PC-3 (cell line): ENCODE results near the gene CDX2. TPM values are rescaled to one million over a fixed set of nuclear protein-coding genes. Genes with fewer than 3 reads are reported as not detected.

Experiments
- ATAC-seq: fragments of 200-7000 bp; cut with Tn5 transposase; 2 replicates; pipeline ENCODE4 v1.9.1; 2020; ENCODE audit warnings: mild to moderate bottlenecking, moderate library complexity
- BruUV-seq: library from RNA; stranded (reverse); fragments of 400-500 nt; replicated peaks from 2 replicates; lab custom pipeline; 2021; lab: Mats Ljungman, UMichigan
- CTCF ChIA-PET: fragments of 300-600 bp; sonication (Branson Sonifier 250); formaldehyde crosslinking; loops from one replicate; lab custom pipeline; 2022; ENCODE audit warnings: antibody characterized with exemption; lab: Charles Lee
- POLR2A ChIA-PET: fragments of 300-600 bp; sonication (Branson Sonifier 250); formaldehyde crosslinking; loops from one replicate; lab custom pipeline; 2022; ENCODE audit warnings: antibody characterized with exemption; ENCODE audit not compliant: unreplicated experiment; lab: Charles Lee
- DNase-seq: peaks from one replicate; pipeline ENCODE4 v3.0.0-alpha.2; 2015
- H2AFZ ChIP-seq: fragments of 300-600 bp; sonication (generic); 2 replicates; pipeline ENCODE4 v1.6.0; 2016; ENCODE audit warnings: antibody characterized with exemption, low read length
- H3F3A ChIP-seq: fragments of 300-600 bp; sonication (generic); one replicate; pipeline ENCODE4 v1.6.0; 2017; ENCODE audit warnings: antibody characterized with exemption, low read length, control low read depth, mild to moderate bottlenecking; ENCODE audit not compliant: unreplicated experiment
- H3K27ac ChIP-seq: fragments of 300-600 bp; sonication (generic); 2 replicates; pipeline ENCODE4 v1.5.1; 2016; ENCODE audit warnings: mild to moderate bottlenecking, low read length
- H3K27me3 ChIP-seq: fragments of 300-600 bp; sonication (generic); 2 replicates; pipeline ENCODE4 v1.6.1; 2016; ENCODE audit warnings: low read length, mixed read lengths
- H3K36me3 ChIP-seq: fragments of 300-600 bp; sonication (generic); 2 replicates; pipeline ENCODE4 v1.6.1; 2016; ENCODE audit warnings: low read depth, mixed run types, low read length, mixed read lengths
- H3K4me1 ChIP-seq: fragments of 300-600 bp; sonication (generic); 2 replicates; pipeline ENCODE4 v1.5.1; 2016; ENCODE audit warnings: low read length; ENCODE audit not compliant: insufficient read depth
- H3K4me2 ChIP-seq: fragments of 300-600 bp; sonication (generic); 2 replicates; pipeline ENCODE4 v1.6.0; 2016; ENCODE audit warnings: low read length
- H3K4me3 ChIP-seq: fragments of 300-600 bp; sonication (generic); 2 replicates; pipeline ENCODE4 v1.5.1; 2016; ENCODE audit warnings: mild to moderate bottlenecking, low read length, mixed read lengths
- H3K79me2 ChIP-seq: fragments of 300-600 bp; sonication (generic); 2 replicates; pipeline ENCODE4 v1.6.1; 2017; ENCODE audit warnings: low read length, mixed read lengths
- H3K9ac ChIP-seq: fragments of 300-600 bp; sonication (generic); 2 replicates; pipeline ENCODE4 v1.6.0; 2016; ENCODE audit warnings: mild to moderate bottlenecking, low read length
- H3K9me2 ChIP-seq: fragments of 300-600 bp; sonication (generic); replicated peaks from 2 replicates; pipeline ENCODE4 v1.6.1; 2016; ENCODE audit warnings: mixed run types, low read length, mixed read lengths
- H3K9me3 ChIP-seq: fragments of 300-600 bp; sonication (generic); 2 replicates; pipeline ENCODE4 v1.6.1; 2016; ENCODE audit warnings: low read length, mixed read lengths
- H4K20me1 ChIP-seq: fragments of 300-600 bp; sonication (generic); 2 replicates; pipeline ENCODE4 v1.6.1; 2016; ENCODE audit warnings: low read length, mixed read lengths
- CTCF ChIP-seq: fragments of 300-600 bp; sonication (generic); conservative IDR thresholded peaks from 2 replicates; pipeline ENCODE4 v1.5.1; 2017; ENCODE audit warnings: antibody characterized with exemption, low read depth, mild to moderate bottlenecking, low read length
- EZH2 ChIP-seq: fragments of 300-600 bp; sonication (generic); IDR thresholded peaks from one replicate; pipeline ENCODE4 v1.6.1; 2017; ENCODE audit warnings: antibody characterized with exemption, mild to moderate bottlenecking, low read length; ENCODE audit not compliant: unreplicated experiment
- EZH2phosphoT487 ChIP-seq: fragments of 300-600 bp; sonication (generic); IDR thresholded peaks from 2 replicates; pipeline ENCODE4 v1.6.1; 2018; ENCODE audit warnings: mild to moderate bottlenecking, antibody characterized with exemption, low read length, borderline replicate concordance
- intact Hi-C: fragments of 100-400 bp; cut with micrococcal nuclease; formaldehyde crosslinking; loops from 2 replicates; pipeline ENCODE4 v1.9.0; 2023
- total RNA-seq: library from RNA; depleted of rRNA; stranded (reverse); fragments of >200 nt; gene quantifications from 2 replicates; pipeline ENCODE4 v1.2.3, GENCODE V29; 2014

Gene CDX2
- total RNA-seq, 1 experiment from 2014 or later = 0.62 TPM

DNA sequence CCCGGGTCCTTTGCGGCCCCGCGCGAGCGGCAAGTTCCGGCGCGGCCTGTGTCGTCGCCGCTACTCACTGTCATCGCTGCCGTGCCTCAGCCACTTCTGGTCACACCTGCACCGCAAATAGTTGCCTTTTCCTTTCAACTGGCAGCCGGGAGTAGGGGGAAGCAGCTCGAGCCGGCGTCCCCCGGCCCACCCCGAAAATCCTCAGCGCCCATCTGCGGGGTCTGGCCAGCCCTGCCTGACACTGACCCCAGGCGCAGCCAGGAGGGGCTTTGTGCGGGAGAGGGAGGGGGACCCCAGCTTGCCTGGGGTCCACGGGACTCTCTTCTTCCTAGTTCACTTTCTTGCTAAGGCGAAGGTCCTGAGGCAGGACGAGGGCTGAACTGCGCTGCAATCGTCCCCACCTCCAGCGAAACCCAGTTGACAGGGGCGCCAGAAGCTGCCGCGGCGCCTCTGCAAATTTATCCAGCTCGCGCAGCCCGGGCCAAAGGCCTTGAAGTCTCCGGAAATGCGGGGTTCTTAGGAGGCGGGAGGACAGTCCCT is 47.6 kb downstream of the CDX2 start:
- ChIA-PET POLR2A (no interaction called here), CTCF (no interaction called here)
- Histone ChIP-seq H3K4me2 (peak overlapping the region; percentile 99), H3K9me2 (no peaks in the 10 kb centered on the region), H3F3A (no peaks in the 10 kb centered on the region), H3K4me1 (no peaks in the 10 kb centered on the region), H3K9ac (peak overlapping the region; percentile 31; the same call in 1 of the 2 replicates), H3K27me3 (peaks cover 17% of the 10 kb centered on the region), H3K36me3 (no peaks in the 10 kb centered on the region), H3K79me2 (no peaks in the 10 kb centered on the region), H2AFZ (peak overlapping the region; percentile 95), H3K4me3 (peak overlapping the region; percentile 76), H4K20me1 (no peaks in the 10 kb centered on the region), H3K9me3 (no peaks in the 10 kb centered on the region), H3K27ac (no peak overlapping the region)
- DNase-seq (no peak), ATAC-seq (peak; percentile 31)
- BruUV-seq = no TSS peak
- intact Hi-C loops = no loop called here
- TF ChIP-seq EZH2 (no peak), CTCF (no peak), EZH2phosphoT487 (no peak)

GRCh38 chr13:27920677-27921420 is 48.3 kb downstream of the CDX2 start:
- H3K9me2 ChIP-seq = no peaks in the 10 kb centered on the region
- peak overlapping the region; percentile 76 for H3K4me3 ChIP-seq
- no peak overlapping the region for H3K27ac ChIP-seq
- POLR2A ChIA-PET = no interaction called here
- H2AFZ ChIP-seq = peak overlapping the region; percentile 95
- ATAC-seq = peak; percentile 70
- peak; percentile 26 for DNase-seq
- H3F3A ChIP-seq = no peaks in the 10 kb centered on the region
- H3K36me3 ChIP-seq = no peaks in the 10 kb centered on the region
- peaks cover 3% of the 10 kb centered on the region for H3K4me1 ChIP-seq
- peak overlapping the region; percentile 99 for H3K4me2 ChIP-seq
- no TSS peak for BruUV-seq
- H4K20me1 ChIP-seq = no peaks in the 10 kb centered on the region
- H3K79me2 ChIP-seq = no peaks in the 10 kb centered on the region
- no peaks in the 10 kb centered on the region for H3K9me3 ChIP-seq
- CTCF ChIA-PET = no interaction called here
- peaks cover 11% of the 10 kb centered on the region; the same call in 1 of the 2 replicates for H3K27me3 ChIP-seq
- intact Hi-C loops = no loop called here
- TF ChIP-seq CTCF (no peak), EZH2phosphoT487 (no peak)
- peak overlapping the region; percentile 31; the same call in 1 of the 2 replicates for H3K9ac ChIP-seq
